Ovary (tissue), 9 donors: ENCODE results near the gene LDLRAD4. TPM values are rescaled to one million over a fixed set of nuclear protein-coding genes. Genes with fewer than 3 reads are reported as not detected.

ENCODE experiments used
- DNase-seq, 5 donors: peaks; one replicate each; pipeline ENCODE4 v3.0.0-alpha.2; 2019 to 2020
- H3K27ac ChIP-seq, 2 donors: fragments of 200-600 bp; one replicate each; pipeline versions ENCODE4 v1.5.1 to v1.8.0; 2019 to 2022
- H3K27me3 ChIP-seq: fragments of 200-600 bp; one replicate; pipeline ENCODE4 v1.8.0; 2022
- H3K36me3 ChIP-seq: fragments of 200-600 bp; sonication (generic); one replicate; pipeline ENCODE4 v1.5.1; 2019
- H3K4me1 ChIP-seq: one replicate; pipeline ENCODE4 v1.8.1; 2013; ENCODE audit warnings: mild to moderate bottlenecking, moderate library complexity; ENCODE audit not compliant: insufficient read depth
- H3K4me3 ChIP-seq: fragments of 200-600 bp; sonication (generic); one replicate; pipeline ENCODE4 v1.5.1; 2017
- H3K9me3 ChIP-seq, 2 donors: fragments of 200-600 bp in 1 of 2; sonication (generic) in 1 of 2; one replicate each; pipeline versions ENCODE4 v1.5.1 to v1.8.1; 2013 to 2019; ENCODE audit warnings: mild to moderate bottlenecking in 1 of 2, moderate library complexity in 1 of 2
- CTCF ChIP-seq, 3 donors: fragments of 450-650 bp in 2 of 3; fragments of 200-600 bp in 1 of 3; IDR thresholded peaks; one replicate each; pipeline versions ENCODE4 v1.5.1 to v1.8.0; 2016 to 2022; ENCODE audit warnings: antibody characterized with exemption in 3 of 3, mild to moderate bottlenecking in 1 of 3
- EP300 ChIP-seq: sonication (generic); formaldehyde crosslinking; IDR thresholded peaks from one replicate; pipeline ENCODE4 v1.6.1; 2017; ENCODE audit warnings: antibody characterized with exemption
- POLR2A ChIP-seq: fragments of 450-650 bp; IDR thresholded peaks from one replicate; pipeline ENCODE4 v1.6.1; 2017; ENCODE audit warnings: antibody characterized with exemption, mild to moderate bottlenecking, moderate library complexity
- WGBS, 3 donors: extraction: QIAGEN DNeasy Blood & Tissue Kit in 1 of 3; methylation state at CpG; one replicate each; pipeline versions ENCODE4 v1.1.5 to v1.1.7; 2013 to 2017; 5-methylcytosine and 5-hydroxymethylcytosine counted together
- intact Hi-C, 4 donors: fragments of 100-400 bp; cut with DNase I; formaldehyde crosslinking; loops; one replicate each; pipeline versions ENCODE4 v1.11.0 to v1.15.1; 2022 to 2023
- polyA plus RNA-seq, 2 donors: library from polyadenylated mRNA; stranded (reverse); fragments of 200-250 nt in 1 of 2; fragments of 350-450 nt in 1 of 2; fragmentation: Illumina TruSeq in 1 of 2; extraction: RNeasy Lipid Tissue Mini Kit (QIAGEN cat#74804) in 1 of 2; gene quantifications; one replicate each; pipeline ENCODE4 v1.2.3, GENCODE V29; 2013 to 2014
- total RNA-seq, 7 donors: library from RNA; depleted of rRNA in 2 of 7; stranded (reverse); fragments of >200 nt in 2 of 7; fragmentation: NEBNext Ultra II Directional in 3 of 7; extraction: Animal tissue kit (Norgen Biotek cat#: 25700) in 3 of 7; gene quantifications; one replicate each; pipeline versions ENCODE4 v1.1.0 to v1.2.4, GENCODE V29; 2016 to 2023
- donor health status: DM: no; HTN: no; CAD: no; lungs with moderate emphysema.
- donor health status: DM: no; HTN: no; CAD: no.
- donor health status: Bipolar disorder and iron deficiency.
- donor health status: DM: yes; HTN: yes; CAD: no.
- donor health status: DM: no; HTN: no; CAD: no.
- donor health status: DM: yes; HTN: yes; CAD: no.

The LDLRAD4 gene
- total and polyA plus RNA-seq, 9 donors: 2.3 to 31.6 (median 8.3) TPM

- Histone ChIP-seq H3K27me3 (no peaks in the 10 kb centered on the region), H3K9me3 (no peaks in the 10 kb centered on the region), H3K4me3 (peak overlapping the region; percentile 20), H3K36me3 (no peaks in the 10 kb centered on the region), H3K4me1 (peaks cover 6% of the 10 kb centered on the region), H3K27ac (no peak overlapping the region)
- WGBS, 3 donors: 91 to 96% (median 91%) methylated on average over 9 of the region's 9 CpGs
- intact Hi-C loops: loop anchor here in 1 of 4 donors (10.0 kb wide), 1 partner anchor 167 kb away; the partner anchor contains the start of gene LDLRAD4
- TF ChIP-seq POLR2A: no peak
- no peak for TF ChIP-seq EP300
- TF ChIP-seq CTCF (IDR thresholded peaks at IDR 0.05): no peak
- no peak for DNase-seq
Observed at GRCh38 chr18:13381331-13381730, 162.8 kb downstream of the LDLRAD4 start.

- 6 to 9% (median 8%) methylated on average over 14 of the region's 14 CpGs for WGBS, 3 donors
- TF ChIP-seq CTCF (IDR thresholded peaks at IDR 0.05): no peak
- no peak for TF ChIP-seq POLR2A
- no peak for TF ChIP-seq EP300
- H3K4me3 ChIP-seq: peak overlapping the region; percentile 20
- H3K9me3 ChIP-seq: no peaks in the 10 kb centered on the region
- no peaks in the 10 kb centered on the region for H3K27me3 ChIP-seq
- no peaks in the 10 kb centered on the region for H3K36me3 ChIP-seq
- H3K27ac ChIP-seq: no peak overlapping the region
- H3K4me1 ChIP-seq: peaks cover 6% of the 10 kb centered on the region
- peak; percentile 18 to 63 (median 46) for DNase-seq
- intact Hi-C loops: loop anchor here in 1 of 4 donors (10.0 kb wide), 1 partner anchor 167 kb away; the partner anchor contains the start of gene LDLRAD4
Observed at GRCh38 chr18:13381944-13382365, 163.4 kb downstream of the LDLRAD4 start.

GRCh38 chr18:13382366-13382953, 163.9 kb downstream of the LDLRAD4 start:
- Histone ChIP-seq H3K4me3 (peak overlapping the region; percentile 20), H3K27ac (no peak overlapping the region), H3K4me1 (peaks cover 6% of the 10 kb centered on the region), H3K27me3 (no peaks in the 10 kb centered on the region), H3K9me3 (no peaks in the 10 kb centered on the region), H3K36me3 (no peaks in the 10 kb centered on the region)
- no peak for TF ChIP-seq CTCF (IDR thresholded peaks at IDR 0.05)
- TF ChIP-seq EP300: no peak
- TF ChIP-seq POLR2A: no peak
- intact Hi-C loops: loop anchor here in 1 of 4 donors (10.0 kb wide), 1 partner anchor 168 kb away; the partner anchor contains the start of gene LDLRAD4
- peak in 1 of 5 donors; percentile 39 for DNase-seq
- 76 to 83% (median 82%) methylated on average over 9 of the region's 9 CpGs for WGBS, 3 donors

- no peak for DNase-seq
- Histone ChIP-seq H3K27me3 (no peaks in the 10 kb centered on the region), H3K36me3 (no peaks in the 10 kb centered on the region), H3K4me3 (no peak overlapping the region), H3K27ac (no peak overlapping the region), H3K4me1 (peaks cover 6% of the 10 kb centered on the region), H3K9me3 (no peaks in the 10 kb centered on the region)
- 91 to 95% (median 93%) methylated on average over 19 of the region's 19 CpGs for WGBS, 3 donors
- intact Hi-C loops: loop anchor here in 1 of 4 donors (10.0 kb wide), 1 partner anchor 168 kb away; the partner anchor contains the start of gene LDLRAD4
- TF ChIP-seq POLR2A (no peak), CTCF (IDR thresholded peaks at IDR 0.05) (no peak)
Observed at GRCh38 chr18:13382954-13383827, 164.6 kb downstream of the LDLRAD4 start.
